HEK293 (cell line): Measurements from ENCODE around the gene TYW5.

Source experiments
- CTCF ChIA-PET: fragments of 350-600 bp; formaldehyde crosslinking; extraction: SDS; loops from one replicate; lab custom pipeline; 2021; ENCODE audit warnings: antibody characterized with exemption; lab: Yijun Ruan, JAX
- POLR2A ChIA-PET: fragments of 300-600 bp; formaldehyde crosslinking; extraction: SDS; loops from one replicate; lab custom pipeline; 2020; ENCODE audit warnings: antibody characterized with exemption, inconsistent platforms; lab: Yijun Ruan, JAX
- H3K27ac ChIP-seq: fragments of 200-500 bp; sonication (Bioruptor generic); 2 replicates; pipeline ENCODE4 v1.5.1; 2014; ENCODE audit warnings: low read depth, low read length, control low read depth, inconsistent platforms; ENCODE audit errors: extremely low read depth
- H3K36me3 ChIP-seq, 2 experiments: fragments of 200-500 bp in 1 of 2; sonication (Bioruptor generic) in 1 of 2; 1 replicate in 1 of 2; 2 replicates in 1 of 2; pipeline ENCODE4 v1.5.1; 2014 to 2017; ENCODE audit warnings: inconsistent platforms in 2 of 2, low read length in 2 of 2; ENCODE audit not compliant: control insufficient read depth in 2 of 2, insufficient read depth in 1 of 2
- H3K4me1 ChIP-seq: fragments of 200-500 bp; sonication (Bioruptor generic); 2 replicates; pipeline ENCODE4 v1.5.1; 2014; ENCODE audit warnings: mild to moderate bottlenecking, low read length, inconsistent platforms; ENCODE audit not compliant: control insufficient read depth, insufficient read depth
- H3K4me3 ChIP-seq: 2 replicates; pipeline ENCODE4 v1.5.1; 2011; ENCODE audit warnings: low read depth, mild to moderate bottlenecking, control low read depth, low read length, moderate library complexity
- H3K9me3 ChIP-seq: fragments of 200-500 bp; sonication (Bioruptor generic); 2 replicates; pipeline ENCODE4 v1.5.1; 2014; ENCODE audit warnings: low read depth, low read length, inconsistent platforms; ENCODE audit not compliant: control insufficient read depth, insufficient read depth
- KLF1 ChIP-seq: fragments of 450-650 bp; formaldehyde crosslinking; IDR thresholded peaks from 2 replicates; pipeline ENCODE4 v1.5.1; 2016; ENCODE audit warnings: missing biosample characterization, missing genetic modification characterization
- PRDM10 ChIP-seq: fragments of 450-650 bp; formaldehyde crosslinking; IDR thresholded peaks from 2 replicates; pipeline ENCODE4 v1.5.1; 2016; ENCODE audit warnings: missing biosample characterization, missing genetic modification characterization
- ZBTB11 ChIP-seq: fragments of 450-650 bp; formaldehyde crosslinking; conservative IDR thresholded peaks from 2 replicates; pipeline ENCODE4 v1.5.1; 2016; ENCODE audit warnings: low read depth, missing biosample characterization, missing genetic modification characterization
- ZBTB17 ChIP-seq: fragments of 450-650 bp; formaldehyde crosslinking; IDR thresholded peaks from 2 replicates; pipeline ENCODE4 v1.5.1; 2016; ENCODE audit warnings: missing biosample characterization, missing genetic modification characterization
- ZBTB20 ChIP-seq: fragments of 450-650 bp; formaldehyde crosslinking; IDR thresholded peaks from 2 replicates; pipeline ENCODE4 v1.5.1; 2016; ENCODE audit warnings: missing biosample characterization, missing genetic modification characterization
- ZBTB7A ChIP-seq: fragments of 450-650 bp; formaldehyde crosslinking; IDR thresholded peaks from 2 replicates; pipeline ENCODE4 v1.5.1; 2016; ENCODE audit warnings: low read depth, missing biosample characterization, missing genetic modification characterization
- ZFP69B ChIP-seq: fragments of 450-650 bp; formaldehyde crosslinking; IDR thresholded peaks from 2 replicates; pipeline ENCODE4 v1.5.1; 2016; ENCODE audit warnings: missing biosample characterization, missing genetic modification characterization
- ZIC2 ChIP-seq: fragments of 450-650 bp; formaldehyde crosslinking; IDR thresholded peaks from 2 replicates; pipeline ENCODE4 v1.5.1; 2016; ENCODE audit warnings: missing biosample characterization, missing genetic modification characterization
- ZNF133 ChIP-seq: fragments of 450-650 bp; formaldehyde crosslinking; IDR thresholded peaks from 2 replicates; pipeline ENCODE4 v1.5.1; 2016; ENCODE audit warnings: missing biosample characterization, missing genetic modification characterization
- ZNF157 ChIP-seq: fragments of 450-650 bp; formaldehyde crosslinking; IDR thresholded peaks from 2 replicates; pipeline ENCODE4 v1.5.1; 2016; ENCODE audit warnings: missing biosample characterization, missing genetic modification characterization
- ZNF174 ChIP-seq: fragments of 450-650 bp; formaldehyde crosslinking; IDR thresholded peaks from 2 replicates; pipeline ENCODE4 v1.5.0; 2017; ENCODE audit warnings: missing biosample characterization, mild to moderate bottlenecking, missing genetic modification characterization
- ZNF354C ChIP-seq: fragments of 450-650 bp; formaldehyde crosslinking; IDR thresholded peaks from 2 replicates; pipeline ENCODE4 v1.5.1; 2016; ENCODE audit warnings: missing biosample characterization, missing genetic modification characterization, low read depth, borderline replicate concordance
- ZNF366 ChIP-seq: fragments of 450-650 bp; formaldehyde crosslinking; conservative IDR thresholded peaks from 2 replicates; pipeline ENCODE4 v1.5.1; 2016; ENCODE audit warnings: missing biosample characterization, missing genetic modification characterization
- ZNF473 ChIP-seq: fragments of 450-650 bp; formaldehyde crosslinking; IDR thresholded peaks from 2 replicates; pipeline ENCODE4 v1.5.1; 2017; ENCODE audit warnings: missing biosample characterization, missing genetic modification characterization
- ZNF488 ChIP-seq: fragments of 450-650 bp; formaldehyde crosslinking; IDR thresholded peaks from 2 replicates; pipeline ENCODE4 v1.5.1; 2016; ENCODE audit warnings: missing biosample characterization, missing genetic modification characterization
- ZNF555 ChIP-seq: fragments of 450-650 bp; formaldehyde crosslinking; conservative IDR thresholded peaks from 2 replicates; pipeline ENCODE4 v1.5.1; 2017; ENCODE audit warnings: missing biosample characterization, mild to moderate bottlenecking, missing genetic modification characterization, inconsistent platforms
- ZNF561 ChIP-seq: fragments of 450-650 bp; IDR thresholded peaks from 2 replicates; pipeline ENCODE4 v1.5.1; 2018; ENCODE audit warnings: missing biosample characterization, missing genetic modification characterization, borderline replicate concordance
- ZNF785 ChIP-seq: fragments of 450-650 bp; formaldehyde crosslinking; IDR thresholded peaks from 2 replicates; pipeline ENCODE4 v1.5.1; 2016; ENCODE audit warnings: missing biosample characterization, missing genetic modification characterization
- TF ChIP-seq, protein P1 (sequence below): fragments of 450-650 bp; formaldehyde crosslinking; IDR thresholded peaks from 2 replicates; pipeline ENCODE4 v1.5.1; 2016; ENCODE audit warnings: missing biosample characterization, missing genetic modification characterization, low read depth

The TYW5 gene

DNA sequence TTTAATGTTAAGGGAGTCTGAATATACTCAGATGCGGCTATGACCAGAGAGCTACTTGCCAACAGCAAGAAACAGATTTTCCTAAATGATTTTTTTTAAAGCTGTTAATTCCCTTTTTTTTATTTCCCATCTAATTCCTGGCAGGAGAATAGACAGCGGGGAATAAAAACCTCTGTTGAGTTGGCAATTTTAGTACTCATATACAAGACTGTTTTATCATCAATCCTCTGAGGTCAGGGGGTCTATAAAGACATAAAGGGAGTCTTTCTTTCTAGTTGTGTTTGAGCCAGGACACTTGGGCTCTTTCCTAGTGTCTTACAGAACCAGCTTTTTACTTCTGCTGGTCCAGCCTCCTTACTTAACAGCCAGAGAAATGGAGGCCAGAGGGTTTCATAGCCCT is 29.5 kb upstream of the TYW5 start (continued):
- no peak for TF ChIP-seq ZNF366 (tag by site-specific recombination)
- TF ChIP-seq ZNF555 (tag by site-specific recombination), result no peak
- no peak for TF ChIP-seq ZNF174 (tag by site-specific recombination)
- no peak for TF ChIP-seq ZNF133 (tag by site-specific recombination)
- TF ChIP-seq ZNF488 (tag by site-specific recombination), result no peak

- ChIA-PET POLR2A (no interaction called here), CTCF (interaction anchor here (0.5 to 2.5 kb wide), 11 partner anchors 10 to 751 kb away, joined by 3 to 36 read pairs (median 3); partner anchors contain the start of gene SPATS2L)
- no peak for TF ChIP-seq ZNF785 (tag by site-specific recombination)
- Histone ChIP-seq H3K36me3 (no peaks in the 10 kb centered on the region), H3K27ac (no peak overlapping the region), H3K4me3 (no peak overlapping the region), H3K9me3 (no peaks in the 10 kb centered on the region), H3K4me1 (peaks cover 5% of the 10 kb centered on the region)
Measured at GRCh38 chr2:199984159-199984558, 28.9 kb upstream of the TYW5 start.

- Histone ChIP-seq H3K27ac (no peak overlapping the region), H3K9me3 (no peaks in the 10 kb centered on the region)
- CTCF ChIA-PET, result interaction anchor here (1.5 to 2.5 kb wide), 2 partner anchors 10 to 501 kb away, joined by 3 to 8 read pairs; no protein-coding TSS in a partner anchor
- TF ChIP-seq, protein P1, sequence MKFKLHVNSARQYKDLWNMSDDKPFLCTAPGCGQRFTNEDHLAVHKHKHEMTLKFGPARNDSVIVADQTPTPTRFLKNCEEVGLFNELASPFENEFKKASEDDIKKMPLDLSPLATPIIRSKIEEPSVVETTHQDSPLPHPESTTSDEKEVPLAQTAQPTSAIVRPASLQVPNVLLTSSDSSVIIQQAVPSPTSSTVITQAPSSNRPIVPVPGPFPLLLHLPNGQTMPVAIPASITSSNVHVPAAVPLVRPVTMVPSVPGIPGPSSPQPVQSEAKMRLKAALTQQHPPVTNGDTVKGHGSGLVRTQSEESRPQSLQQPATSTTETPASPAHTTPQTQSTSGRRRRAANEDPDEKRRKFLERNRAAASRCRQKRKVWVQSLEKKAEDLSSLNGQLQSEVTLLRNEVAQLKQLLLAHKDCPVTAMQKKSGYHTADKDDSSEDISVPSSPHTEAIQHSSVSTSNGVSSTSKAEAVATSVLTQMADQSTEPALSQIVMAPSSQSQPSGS (tag by site-specific recombination), result no peak
- TF ChIP-seq KLF1 (tag by site-specific recombination), result no peak
- no peak for TF ChIP-seq ZNF174 (tag by site-specific recombination)
- TF ChIP-seq ZIC2 (tag by site-specific recombination), result no peak
- no peak for TF ChIP-seq ZBTB11 (tag by site-specific recombination)
- no peak for TF ChIP-seq ZBTB17 (tag by site-specific recombination)
- no peak for TF ChIP-seq ZFP69B
- TF ChIP-seq ZNF157 (tag by site-specific recombination), result no peak
- no peak for TF ChIP-seq ZNF473 (tag by site-specific recombination)
- no peak for TF ChIP-seq ZBTB7A (tag by site-specific recombination)
- TF ChIP-seq ZNF354C (tag by site-specific recombination), result no peak
- no peak for TF ChIP-seq PRDM10 (tag by site-specific recombination)
- TF ChIP-seq ZNF561 (tag by site-specific recombination), result no peak
- TF ChIP-seq ZBTB20 (tag by site-specific recombination), result no peak
- TF ChIP-seq, all 188 proteins: peak for 0
- H3K4me3 ChIP-seq, result no peak overlapping the region
- peaks cover 5% of the 10 kb centered on the region for H3K4me1 ChIP-seq
- POLR2A ChIA-PET, result no interaction called here
- no peaks in the 10 kb centered on the region for H3K36me3 ChIP-seq
Measured at GRCh38 chr2:199983534-199983933, 28.2 kb upstream of the TYW5 start.
